Astrocyte (in vitro differentiated cells and primary cell): ENCODE data around the gene LAMA5.

Experiments
- CTCF ChIP-seq: IDR thresholded peaks from 2 replicates; pipeline ENCODE4 v1.5.1; 2011; ENCODE audit warnings: low read depth, mild to moderate bottlenecking, inconsistent platforms, low read length, moderate library complexity; ENCODE audit not compliant: insufficient read depth
- EZH2 ChIP-seq: IDR thresholded peaks from 2 replicates; pipeline ENCODE4 v1.6.1; 2012; ENCODE audit warnings: mild to moderate bottlenecking, low read length, inconsistent platforms; ENCODE audit not compliant: insufficient read depth

GRCh38 chr20:62274332-62274950, 92.7 kb downstream of the LAMA5 start:
- TF ChIP-seq EZH2 (no peak), CTCF (no peak)
